Stimulated activated CD8-positive, alpha-beta memory T cell treated with anti-CD3 and anti-CD28 coated beads, Interleukin-12 subunit alpha, Interleukin-12 subunit beta, amount 100 ng/mL, for 24 hours (primary cell): ENCODE results near the gene NBDY.
"Not testable (repeated sequence)": the region's sequence is repeated elsewhere in the genome, so short reads cannot be mapped to it uniquely, and the experiment has no call there.

ENCODE experiments used
- DNase-seq: peaks from one replicate; pipeline ENCODE4 v3.0.0-alpha.2; 2020; ENCODE audit errors: extremely low read depth

Gene NBDY

GRCh38 chrX:56764153-56764974, 35.3 kb downstream of the NBDY start:
- DNase-seq: no peak

GRCh38 chrX:56764975-56765791, 36.1 kb downstream of the NBDY start:
- no peak for DNase-seq

- DNase-seq: no peak
Measured at GRCh38 chrX:56765811-56766553, 36.9 kb downstream of the NBDY start.

GRCh38 chrX:56766554-56767347, 37.7 kb downstream of the NBDY start:
- DNase-seq: no peak

GRCh38 chrX:56767348-56768119, 38.5 kb downstream of the NBDY start:
- not testable (repeated sequence) for DNase-seq

- DNase-seq: not testable (repeated sequence)
Measured at GRCh38 chrX:56768120-56768660, 39.1 kb downstream of the NBDY start.

GRCh38 chrX:56772675-56773521, 43.9 kb downstream of the NBDY start:
- DNase-seq: not testable (repeated sequence)

- not testable (repeated sequence) for DNase-seq
Measured at GRCh38 chrX:56773522-56774060, 44.5 kb downstream of the NBDY start.

GRCh38 chrX:56778099-56778923, 49.3 kb downstream of the NBDY start:
- DNase-seq: not testable (repeated sequence)

- DNase-seq: not testable (repeated sequence)
Measured at GRCh38 chrX:56778924-56779468, 50.0 kb downstream of the NBDY start.

GRCh38 chrX:56780681-56781649, 51.9 kb downstream of the NBDY start:
- not testable (repeated sequence) for DNase-seq

- DNase-seq: no peak
Measured at GRCh38 chrX:56782352-56782751, 53.3 kb downstream of the NBDY start.

GRCh38 chrX:56782791-56783449, 53.9 kb downstream of the NBDY start:
- DNase-seq: no peak

- no peak for DNase-seq
Measured at GRCh38 chrX:56783450-56783831, 54.4 kb downstream of the NBDY start.

GRCh38 chrX:56783996-56784620, 55.1 kb downstream of the NBDY start:
- no peak for DNase-seq

GRCh38 chrX:56784666-56785065, 55.6 kb downstream of the NBDY start:
- no peak for DNase-seq
